GM19239 (cell line): ENCODE data around the gene OPHN1.

Source experiments
- DNase-seq: peaks from one replicate; pipeline ENCODE4 v3.0.0; 2011; ENCODE audit warnings: low spot score; ENCODE audit not compliant: insufficient read length
- FAIRE-seq: peaks from 2 replicates; lab custom pipeline; 2011; peaks lifted over from hg19 to GRCh38; lab: Jason Lieb, UNC

OPHN1 gene

DNA sequence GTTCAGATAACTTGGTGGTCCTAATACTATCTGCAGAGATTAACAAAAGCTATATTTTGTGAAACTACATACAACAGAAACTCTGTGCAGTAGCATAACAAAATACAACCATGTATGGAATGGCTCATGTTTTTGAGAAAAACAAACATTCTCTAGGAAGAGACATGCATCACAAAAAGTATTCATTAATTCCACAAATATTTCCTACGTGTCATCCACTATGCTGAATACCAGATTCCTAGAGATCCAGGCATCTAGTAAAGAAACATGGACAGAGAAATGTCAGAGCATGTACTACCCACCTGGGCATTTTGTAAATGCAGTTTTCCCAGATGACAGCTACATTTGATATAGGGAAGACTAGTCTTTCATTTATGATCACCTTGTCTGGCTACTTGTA, 248.1 kb downstream of the OPHN1 start:
- no peak for FAIRE-seq
- no peak for DNase-seq

DNA sequence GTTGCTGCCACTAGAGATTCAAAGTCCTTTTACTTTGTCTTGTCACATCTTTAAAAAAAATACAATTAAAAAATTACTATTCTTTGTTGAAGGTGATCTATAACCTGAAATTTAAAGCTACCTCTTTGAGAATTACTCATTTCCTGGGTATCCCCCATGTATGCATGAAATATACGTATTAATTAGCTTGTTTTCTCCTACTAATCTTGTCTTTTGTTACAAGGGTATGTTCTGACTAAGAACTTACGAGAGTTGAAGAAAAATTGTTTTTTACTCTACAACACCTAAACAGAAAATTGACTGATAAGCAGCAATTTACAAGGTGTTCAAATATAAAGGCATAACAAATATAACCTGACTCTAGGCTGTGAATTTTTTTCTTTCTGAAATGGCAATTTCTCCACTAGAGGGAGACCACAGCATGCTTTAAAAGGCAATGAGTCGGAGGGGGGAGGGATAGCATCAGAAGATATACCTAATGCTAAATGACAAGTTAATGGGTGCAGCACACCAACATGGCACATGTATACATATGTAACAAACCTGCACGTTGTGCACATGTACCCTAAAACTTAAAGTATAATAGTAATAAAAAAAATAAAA, 249.6 kb downstream of the OPHN1 start:
- no peak for DNase-seq
- FAIRE-seq, result no peak

DNA sequence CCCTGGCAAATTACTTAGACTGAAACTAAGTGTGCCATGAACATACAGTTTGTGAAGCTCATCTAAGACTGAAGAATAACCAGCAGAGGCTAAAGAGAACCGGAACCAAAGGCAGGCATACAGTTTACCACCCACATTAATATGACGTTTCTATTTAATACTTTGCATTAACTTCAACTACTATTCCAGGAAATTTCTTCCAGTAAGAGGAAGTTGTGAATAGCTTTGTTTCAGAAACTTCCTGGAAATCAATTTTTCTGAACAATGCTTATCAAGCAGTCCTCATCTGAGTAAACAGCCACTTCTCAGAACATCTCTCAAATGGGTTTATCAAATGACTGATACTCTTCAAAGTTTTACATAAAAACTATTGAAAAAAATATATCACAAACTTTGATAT, 252.7 kb downstream of the OPHN1 start:
- FAIRE-seq (no peak), DNase-seq (no peak)

DNA sequence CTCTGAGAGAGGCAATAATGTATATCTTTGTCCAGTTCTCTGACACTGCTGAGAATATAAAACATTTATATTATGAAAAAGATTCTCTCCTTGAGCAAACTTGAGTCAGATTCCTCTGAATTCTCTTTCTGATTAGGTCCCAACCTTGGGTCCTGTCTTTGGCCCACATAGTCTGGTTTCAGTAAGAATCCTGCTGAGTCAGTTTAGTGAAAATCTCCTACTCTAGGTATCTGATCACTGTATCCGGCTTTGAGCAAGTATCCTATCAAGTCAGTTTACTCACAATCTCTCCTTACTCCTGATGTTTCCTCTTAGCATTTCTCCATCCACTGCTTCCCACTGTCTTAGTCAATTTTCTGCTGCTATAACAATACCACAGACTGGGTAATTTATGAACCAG, 253.9 kb downstream of the OPHN1 start:
- DNase-seq (no peak), FAIRE-seq (no peak)

DNA sequence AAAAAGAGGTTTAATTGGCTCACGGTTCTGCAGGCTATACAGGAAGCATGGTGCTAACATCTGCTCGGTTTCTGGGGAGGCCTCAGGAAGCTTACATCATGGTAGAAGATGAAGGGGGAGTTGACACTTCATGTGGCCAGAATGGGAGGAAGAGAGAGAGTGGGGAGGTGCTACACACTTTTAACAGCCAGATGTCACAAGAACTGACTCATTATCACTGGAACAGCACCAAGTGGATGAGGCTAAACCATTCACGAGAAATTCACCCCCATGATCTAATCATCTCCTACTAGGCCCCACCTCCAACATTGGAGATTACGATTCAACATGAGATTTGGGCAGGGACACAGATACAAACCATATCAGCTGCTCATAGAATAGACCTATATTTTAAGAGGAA, 255.8 kb downstream of the OPHN1 start:
- DNase-seq (no peak), FAIRE-seq (no peak)

DNA sequence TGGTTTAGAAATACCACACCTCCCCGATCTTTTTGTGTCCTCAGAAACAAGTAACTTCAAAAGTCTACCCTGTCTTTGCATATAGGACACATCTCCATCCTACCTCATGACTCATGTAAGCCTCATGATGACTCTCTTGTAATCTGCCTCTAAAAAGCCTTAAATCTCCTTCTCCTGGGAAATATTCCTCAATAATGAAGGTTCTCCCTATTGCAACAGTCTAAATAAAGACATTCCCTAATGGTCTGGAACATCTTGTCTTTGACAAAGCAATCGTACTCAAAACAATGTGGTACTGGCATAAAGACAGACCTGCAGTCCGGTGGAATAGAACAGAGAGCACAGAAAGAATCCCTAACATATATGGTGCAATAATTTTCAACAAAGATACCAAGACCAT, 257.7 kb downstream of the OPHN1 start:
- FAIRE-seq (no peak), DNase-seq (no peak)

DNA sequence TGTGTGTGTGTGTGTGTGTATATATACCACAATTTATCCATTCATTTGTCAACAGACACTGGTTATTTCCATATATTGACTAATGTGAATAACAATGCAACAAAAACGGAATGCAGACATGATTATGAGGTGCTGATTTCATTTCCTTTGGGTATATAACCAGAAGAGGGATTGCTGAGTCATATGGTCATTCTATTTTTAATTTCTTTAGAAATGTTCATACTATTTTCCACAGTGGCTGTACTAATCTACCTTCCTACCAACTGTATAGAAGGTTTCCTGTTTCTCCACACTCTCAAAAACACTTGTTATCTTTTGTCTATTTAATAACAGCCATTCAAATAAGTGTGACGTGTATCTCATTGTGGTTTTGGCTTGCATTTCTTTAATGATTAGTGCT, 269.9 kb downstream of the OPHN1 start:
- no peak for FAIRE-seq
- no peak for DNase-seq

DNA sequence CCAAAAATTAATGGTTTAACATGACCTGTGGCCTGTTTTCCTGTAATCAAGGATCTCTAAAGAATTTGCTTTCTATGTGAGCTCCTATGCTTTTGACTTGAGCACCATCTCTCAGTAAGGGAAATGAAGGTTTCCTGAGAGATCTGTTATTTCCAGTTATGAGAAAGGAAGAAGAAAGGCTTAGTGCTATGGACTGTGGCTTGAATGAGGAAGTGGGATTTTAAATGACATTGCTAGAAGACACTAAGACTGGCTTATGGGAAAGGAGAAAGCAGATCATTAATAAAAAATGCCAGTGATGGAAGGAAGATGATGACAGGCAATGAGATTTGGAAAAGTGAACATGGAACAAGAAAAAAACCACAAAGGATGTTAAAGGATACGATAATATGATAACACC, 285.4 kb downstream of the OPHN1 start:
- DNase-seq, result no peak
- FAIRE-seq, result no peak

DNA sequence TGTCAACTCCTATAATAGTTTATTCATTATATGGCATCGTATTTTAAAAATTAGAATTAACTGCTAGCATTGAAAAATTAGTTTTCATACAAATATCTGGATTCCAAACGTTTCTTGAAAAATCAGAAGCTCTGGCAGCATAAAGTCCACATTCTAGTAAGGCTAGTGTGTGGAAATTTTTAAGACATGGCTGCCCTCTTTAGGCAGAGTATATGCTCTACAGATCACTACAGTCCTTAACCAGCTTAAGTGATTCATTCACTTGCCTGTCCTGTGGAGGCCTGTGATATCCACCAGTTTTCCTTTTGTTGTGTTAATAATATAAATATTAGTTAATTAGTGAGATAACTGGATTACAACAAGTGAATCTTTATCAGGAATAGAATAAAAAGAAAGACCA, 287.2 kb downstream of the OPHN1 start:
- FAIRE-seq (no peak), DNase-seq (no peak)

DNA sequence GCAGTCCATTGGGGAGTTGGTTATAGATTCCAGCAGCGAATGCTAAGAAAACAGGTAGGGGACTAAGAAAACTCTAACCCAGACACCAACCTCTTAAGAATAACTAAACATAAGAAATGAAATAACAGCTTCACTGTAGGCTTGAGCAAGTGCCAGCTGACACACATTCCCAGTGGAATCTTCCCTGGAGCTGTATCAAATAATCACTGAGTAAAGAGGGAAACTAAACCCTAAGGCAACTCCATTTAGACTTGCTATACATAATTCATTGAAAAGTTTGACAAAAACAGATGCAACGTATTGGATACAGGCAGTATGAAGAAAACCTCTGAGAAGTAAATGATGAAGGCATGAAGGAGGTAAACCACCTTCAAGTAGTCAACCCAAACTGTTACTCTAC, 293.5 kb downstream of the OPHN1 start:
- DNase-seq (no peak), FAIRE-seq (no peak)

DNA sequence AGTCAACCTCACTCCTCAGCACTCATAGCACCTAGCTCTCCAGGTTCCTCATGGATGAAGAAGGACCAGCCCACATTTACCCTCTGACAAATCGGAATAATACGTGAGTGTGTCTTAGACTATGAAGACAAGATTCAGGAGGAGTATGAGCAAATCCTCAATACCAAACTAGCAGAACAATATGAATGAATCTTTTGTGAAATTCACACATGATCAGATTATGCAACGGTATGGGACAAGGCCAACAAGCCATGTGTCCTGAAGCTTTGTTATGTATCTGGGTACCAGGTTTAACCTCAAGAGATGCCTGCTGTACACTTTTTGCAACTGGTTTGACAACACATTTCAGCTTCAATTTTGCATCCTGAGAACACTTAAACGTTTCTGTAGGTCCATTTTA, 300.1 kb downstream of the OPHN1 start:
- FAIRE-seq (no peak), DNase-seq (no peak)

DNA sequence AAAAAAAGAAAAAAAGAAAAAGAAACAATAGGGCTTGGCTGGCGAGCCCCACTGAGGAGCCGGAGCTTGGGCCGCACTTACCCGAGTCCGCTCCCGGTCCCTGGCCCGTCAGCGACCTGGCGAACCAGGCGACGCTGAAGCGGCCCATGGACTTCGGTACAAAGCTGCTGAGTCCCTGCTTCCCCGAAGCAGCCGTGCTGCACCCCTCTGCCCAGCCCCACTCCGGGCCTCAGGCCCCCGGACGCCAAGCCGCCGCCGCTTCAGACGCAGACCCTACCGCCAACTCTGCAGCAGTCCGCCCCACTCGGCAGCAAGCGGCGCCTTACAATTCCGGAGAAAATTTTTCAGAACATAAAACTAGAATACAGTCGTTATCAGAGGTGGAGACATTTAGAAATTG, 300.5 kb downstream of the OPHN1 start:
- DNase-seq (no peak), FAIRE-seq (no peak)

DNA sequence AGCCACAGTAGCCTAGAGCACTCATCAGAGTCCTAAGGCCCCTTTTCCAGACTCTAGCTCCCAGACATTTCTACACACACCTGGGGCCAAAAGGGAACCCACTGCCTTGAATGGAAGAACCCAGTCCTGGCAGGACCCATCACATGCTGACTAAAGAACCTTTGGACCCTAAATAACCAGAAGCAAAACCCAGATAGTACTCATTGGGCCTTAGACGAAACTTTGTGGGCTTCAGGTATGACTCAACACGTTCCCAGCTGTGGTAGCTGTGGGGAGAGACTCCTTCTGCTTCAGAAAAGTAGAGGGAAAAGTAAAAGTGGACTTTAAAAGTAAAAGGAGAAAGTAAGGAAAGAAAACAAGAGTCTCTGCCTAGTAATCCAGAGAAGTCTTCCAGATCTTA, 311.5 kb downstream of the OPHN1 start:
- FAIRE-seq (no peak), DNase-seq (no peak)

DNA sequence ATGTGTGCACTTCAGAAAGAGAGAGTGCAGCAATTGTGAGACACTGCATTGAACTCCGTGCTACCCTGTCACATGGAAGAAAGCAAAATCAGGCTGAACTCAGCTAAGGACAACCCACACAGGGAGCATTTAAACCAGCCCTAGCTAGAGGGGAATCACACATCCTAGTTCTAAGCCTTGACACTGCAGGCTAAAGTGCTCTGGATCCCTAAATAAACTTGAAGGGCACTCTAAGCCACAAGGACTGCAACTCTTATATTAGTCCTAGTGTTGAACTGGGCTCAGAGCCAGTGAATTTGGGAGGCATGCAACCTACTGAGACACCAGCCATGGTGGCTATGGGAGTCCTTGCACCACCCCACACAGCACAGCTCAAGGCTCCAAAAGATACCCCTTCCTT, 311.9 kb downstream of the OPHN1 start:
- no peak for FAIRE-seq
- no peak for DNase-seq

DNA sequence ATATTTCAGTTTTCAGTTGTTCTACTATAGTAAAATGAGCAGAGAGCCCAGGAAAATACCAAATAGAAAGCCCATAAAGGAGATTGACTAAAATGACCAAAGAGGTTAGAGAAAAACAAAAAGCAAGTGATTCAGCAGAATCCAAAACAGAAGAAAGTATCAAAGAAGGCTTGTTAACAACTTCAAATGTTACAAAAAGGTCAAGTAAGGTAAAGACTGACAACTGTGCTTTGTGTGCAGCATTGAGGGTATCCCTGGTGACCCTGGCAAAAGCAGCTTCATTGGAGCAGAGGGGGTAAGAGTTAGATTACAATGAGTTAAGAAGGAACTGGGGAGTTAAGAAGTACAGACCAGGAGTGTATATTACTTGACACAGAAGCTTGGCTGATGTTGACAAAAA, 317.9 kb downstream of the OPHN1 start:
- no peak for FAIRE-seq
- no peak for DNase-seq

DNA sequence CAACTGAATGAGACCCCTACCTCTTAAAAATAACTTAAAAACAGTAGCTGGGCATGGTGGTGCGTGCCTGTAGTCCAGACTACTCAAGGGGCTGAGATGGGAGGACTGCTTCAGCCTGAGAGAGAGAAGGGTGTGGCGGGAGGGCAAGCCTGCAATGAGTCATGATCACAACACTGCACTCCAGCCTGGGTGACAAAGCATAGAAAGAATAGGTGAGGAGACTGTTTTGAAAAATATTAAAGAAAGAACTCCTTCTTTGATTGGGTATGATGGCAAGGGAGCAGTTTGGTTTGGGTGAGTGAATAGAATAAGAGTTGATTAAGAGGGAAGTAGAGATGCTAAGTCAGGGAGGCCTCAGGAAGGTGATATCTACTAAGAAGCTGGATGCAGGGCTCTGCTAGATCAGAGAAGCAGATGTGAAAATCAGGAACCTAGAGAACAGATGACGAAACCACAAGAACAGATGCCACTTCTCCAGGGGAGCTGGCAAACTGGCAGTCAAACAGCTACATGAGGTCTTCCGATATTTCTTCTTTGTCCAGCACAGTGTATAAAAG, 318.6 kb downstream of the OPHN1 start:
- DNase-seq (no peak), FAIRE-seq (no peak)

DNA sequence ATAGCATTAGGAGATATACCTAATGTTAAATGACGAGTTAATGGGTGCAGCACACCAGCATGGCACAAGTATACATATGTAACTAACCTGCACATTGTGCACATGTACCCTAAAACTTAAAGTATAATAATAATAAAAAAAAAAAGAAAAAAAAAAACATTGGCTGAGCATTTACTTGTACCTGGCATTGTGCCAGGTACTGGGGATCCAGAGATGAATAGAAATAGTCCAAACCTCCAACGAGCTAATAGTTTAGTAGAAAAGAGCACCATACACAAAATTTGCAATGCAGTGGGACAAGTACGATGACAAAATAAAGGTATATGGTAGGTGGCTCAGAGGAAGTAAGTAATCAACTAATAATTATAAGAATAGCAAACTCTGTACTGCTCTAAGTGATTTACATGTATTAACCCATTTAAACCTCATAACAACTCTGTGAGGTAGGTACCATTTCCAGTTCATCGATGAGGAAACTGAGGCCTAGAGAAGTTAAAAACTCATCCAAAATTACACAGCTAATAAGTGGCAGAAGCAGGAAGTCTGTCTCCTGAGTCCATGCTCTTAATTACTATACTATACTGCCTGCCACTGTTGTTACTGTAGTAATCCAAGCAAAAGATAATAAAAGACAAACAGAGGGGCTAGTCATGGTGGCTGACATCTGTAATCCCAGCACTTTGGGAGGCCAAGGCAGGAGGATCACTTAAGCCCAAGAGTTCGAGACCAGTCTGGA, 319.3 kb downstream of the OPHN1 start:
- FAIRE-seq (no peak), DNase-seq (no peak)

DNA sequence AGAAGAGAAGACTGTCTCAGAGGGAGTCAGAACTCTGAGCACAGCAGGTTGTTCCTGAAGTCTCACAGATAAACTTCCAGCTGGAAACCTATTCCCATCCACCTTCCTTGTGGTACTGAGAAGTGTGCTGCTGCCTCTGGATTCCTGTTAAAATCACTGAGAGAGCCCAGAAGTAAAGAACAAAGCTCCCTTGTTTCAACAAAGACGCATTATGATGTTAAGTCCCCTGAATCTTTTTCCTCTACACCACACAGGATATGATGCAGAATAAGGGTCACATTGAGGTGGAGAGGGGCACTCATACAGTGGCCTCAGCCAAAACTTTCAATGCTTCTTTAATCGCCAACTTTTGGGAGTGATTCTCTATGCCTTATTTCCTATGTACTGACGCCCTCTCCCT, 321.0 kb downstream of the OPHN1 start:
- FAIRE-seq (no peak), DNase-seq (no peak)

DNA sequence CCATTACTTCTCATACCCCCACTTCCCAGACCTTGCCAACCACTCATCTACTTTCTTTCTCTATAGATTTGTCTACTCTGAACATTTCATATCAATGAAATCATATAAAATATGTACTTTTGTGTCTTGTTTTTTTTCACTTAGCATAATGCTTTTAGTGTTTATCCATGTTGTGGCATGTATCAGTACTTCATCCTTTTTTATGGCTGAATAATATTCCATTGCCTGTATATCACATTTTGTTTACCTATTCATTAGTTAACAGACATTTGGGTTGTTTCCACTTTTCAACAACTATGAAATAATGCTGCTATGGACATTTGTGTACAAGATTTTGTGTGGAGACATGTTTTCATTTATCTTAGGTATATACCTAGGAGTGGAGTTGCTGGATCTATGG, 324.1 kb downstream of the OPHN1 start:
- DNase-seq (no peak), FAIRE-seq (no peak)

DNA sequence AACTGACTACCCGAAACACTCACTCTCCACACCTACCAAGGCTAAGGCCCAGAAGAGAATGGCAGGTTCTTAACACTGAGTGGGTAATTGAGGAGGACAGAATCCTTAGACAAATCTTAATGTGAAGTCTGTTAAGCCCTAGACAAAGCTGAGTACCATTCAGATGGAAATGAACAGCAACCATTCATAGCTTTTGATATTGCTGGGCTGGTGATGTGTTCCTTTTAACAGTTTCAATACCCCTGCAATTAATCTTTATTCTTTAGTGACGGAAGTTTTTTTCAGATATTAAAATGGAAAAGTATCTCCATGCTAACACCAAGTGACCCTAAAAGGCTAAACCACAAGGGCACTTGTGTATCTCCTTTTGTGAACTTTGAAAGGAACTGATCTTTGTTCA, 334.9 kb downstream of the OPHN1 start:
- FAIRE-seq (no peak), DNase-seq (no peak)

DNA sequence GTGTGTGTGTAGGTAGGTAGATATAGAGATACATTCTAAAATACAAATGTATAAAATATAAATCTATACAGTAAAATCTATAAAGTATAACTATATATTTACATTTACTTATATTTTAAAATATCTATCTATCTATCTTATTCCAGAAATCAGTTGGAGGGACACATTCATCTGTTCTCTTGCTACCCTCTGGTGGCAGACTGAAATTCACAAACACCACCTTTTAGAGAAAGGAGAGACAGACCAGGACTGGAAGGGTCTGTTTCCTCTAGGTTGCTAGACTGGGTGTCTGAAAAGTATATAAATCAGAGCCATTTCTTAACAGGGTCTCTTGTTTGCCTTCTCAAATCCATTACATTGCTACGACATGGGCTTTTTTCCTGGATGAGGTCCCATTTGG, 343.0 kb downstream of the OPHN1 start:
- FAIRE-seq, result no peak

DNA sequence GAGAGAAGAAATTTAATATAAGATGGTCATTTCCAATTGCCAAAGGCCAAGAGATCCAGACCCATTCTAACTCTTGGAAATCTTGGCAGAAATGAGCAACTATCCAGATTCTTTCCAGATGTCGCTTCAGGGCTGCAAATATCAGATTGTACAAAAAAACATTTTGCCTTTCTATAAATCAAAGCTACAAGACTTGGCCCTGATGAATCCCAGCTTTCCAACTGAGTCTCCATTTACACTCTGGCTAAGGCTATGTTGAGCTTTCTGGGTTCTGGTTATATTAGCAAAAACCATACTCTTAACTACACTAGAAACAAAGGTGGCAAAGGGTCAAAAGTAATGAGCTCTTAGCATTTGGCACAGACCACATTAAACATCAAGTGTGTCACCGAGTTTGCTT, 345.8 kb downstream of the OPHN1 start:
- DNase-seq (no peak), FAIRE-seq (no peak)

More for the DNA sequence above, 343.0 kb downstream of the OPHN1 start:
- DNase-seq, result no peak
